Measurements from ENCODE around the gene DTX3.
A peak's percentile ranks its signal among the peaks of the same experiment; 100 is the strongest.

DTX3 gene

DNA sequence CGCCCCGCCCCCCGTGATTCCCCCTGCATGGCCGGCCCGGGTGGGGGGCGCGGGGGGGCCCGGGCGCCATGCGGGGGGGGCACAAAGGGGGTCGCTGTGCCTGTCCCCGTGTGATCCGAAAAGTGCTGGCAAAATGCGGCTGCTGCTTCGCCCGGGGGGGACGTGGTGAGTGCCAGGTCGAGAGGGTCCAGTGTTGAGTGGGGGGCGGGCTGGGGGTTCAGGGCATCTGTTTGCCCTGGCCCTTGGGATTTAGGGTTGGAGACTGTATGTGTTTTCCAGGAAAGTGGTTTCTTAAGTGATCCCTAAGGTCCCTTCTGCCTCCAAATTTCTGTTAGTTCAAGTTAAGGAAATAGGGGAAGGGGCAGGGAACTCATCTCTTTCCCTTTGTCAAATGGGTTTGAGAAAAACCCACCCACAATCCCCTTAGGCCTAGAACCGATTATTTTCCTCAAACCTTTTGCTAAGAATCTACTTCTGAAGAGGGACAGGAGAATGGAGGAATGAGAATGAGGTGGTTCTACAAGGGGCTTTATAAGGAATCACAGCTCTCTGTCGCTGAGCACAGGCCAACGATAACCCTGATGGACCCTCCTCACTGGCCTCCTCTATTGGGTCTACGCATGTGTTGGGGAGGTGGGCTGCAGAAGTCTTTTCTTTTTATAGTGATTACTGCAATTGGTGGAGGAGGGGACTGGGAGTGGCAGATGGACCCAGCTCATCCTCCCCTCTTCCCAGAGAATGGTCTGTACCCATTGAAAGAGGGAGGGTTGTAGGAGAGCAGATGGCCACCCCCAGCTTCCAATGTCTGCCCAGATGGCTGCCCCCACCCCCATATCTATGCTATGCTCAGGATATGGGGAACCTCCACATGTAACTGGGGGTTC, 7.4 kb downstream of the DTX3 start:
- no peak for DNase-seq (ENCODE audit: low read depth)
- no peak overlapping the region for H3K4me3 ChIP-seq (ENCODE audit: low read depth, low read length)
- TF ChIP-seq, protein P1, sequence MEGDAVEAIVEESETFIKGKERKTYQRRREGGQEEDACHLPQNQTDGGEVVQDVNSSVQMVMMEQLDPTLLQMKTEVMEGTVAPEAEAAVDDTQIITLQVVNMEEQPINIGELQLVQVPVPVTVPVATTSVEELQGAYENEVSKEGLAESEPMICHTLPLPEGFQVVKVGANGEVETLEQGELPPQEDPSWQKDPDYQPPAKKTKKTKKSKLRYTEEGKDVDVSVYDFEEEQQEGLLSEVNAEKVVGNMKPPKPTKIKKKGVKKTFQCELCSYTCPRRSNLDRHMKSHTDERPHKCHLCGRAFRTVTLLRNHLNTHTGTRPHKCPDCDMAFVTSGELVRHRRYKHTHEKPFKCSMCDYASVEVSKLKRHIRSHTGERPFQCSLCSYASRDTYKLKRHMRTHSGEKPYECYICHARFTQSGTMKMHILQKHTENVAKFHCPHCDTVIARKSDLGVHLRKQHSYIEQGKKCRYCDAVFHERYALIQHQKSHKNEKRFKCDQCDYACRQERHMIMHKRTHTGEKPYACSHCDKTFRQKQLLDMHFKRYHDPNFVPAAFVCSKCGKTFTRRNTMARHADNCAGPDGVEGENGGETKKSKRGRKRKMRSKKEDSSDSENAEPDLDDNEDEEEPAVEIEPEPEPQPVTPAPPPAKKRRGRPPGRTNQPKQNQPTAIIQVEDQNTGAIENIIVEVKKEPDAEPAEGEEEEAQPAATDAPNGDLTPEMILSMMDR (IDR thresholded peaks at IDR 0.05; ENCODE audit: insufficient read depth, low read depth, low read length, missing control alignments), result no peak

DNA sequence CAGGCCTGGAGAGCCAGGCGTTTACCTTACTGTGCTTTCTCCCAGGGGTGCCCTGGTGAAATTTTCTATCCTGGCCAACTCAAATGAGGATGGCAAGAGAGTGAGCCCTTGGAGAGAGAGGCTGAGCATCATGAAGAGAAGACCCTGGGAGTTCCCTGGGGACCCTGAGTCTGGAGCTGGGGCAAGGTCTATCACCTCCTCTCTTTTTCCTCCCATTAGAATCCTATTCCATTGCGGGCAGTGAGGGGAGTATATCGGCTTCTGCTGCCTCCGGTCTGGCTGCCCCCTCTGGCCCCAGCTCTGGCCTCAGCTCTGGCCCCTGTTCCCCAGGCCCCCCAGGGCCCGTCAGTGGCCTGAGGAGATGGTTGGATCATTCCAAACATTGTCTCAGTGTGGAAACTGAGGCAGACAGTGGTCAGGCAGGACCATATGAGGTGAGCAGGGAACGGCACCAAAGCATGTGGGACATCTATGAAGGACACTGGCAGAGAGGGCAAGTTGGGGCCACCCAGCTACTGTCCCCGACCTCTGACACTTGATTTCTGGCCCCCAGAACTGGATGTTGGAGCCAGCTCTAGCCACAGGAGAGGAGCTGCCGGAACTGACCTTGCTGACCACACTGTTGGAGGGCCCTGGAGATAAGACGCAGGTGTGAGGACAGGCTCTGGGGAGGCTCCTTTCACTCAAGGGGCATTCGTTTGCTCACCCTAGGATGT, 8.2 kb downstream of the DTX3 start:
- TF ChIP-seq, protein P1 (IDR thresholded peaks at IDR 0.05; ENCODE audit: insufficient read depth, low read depth, low read length, missing control alignments), result no peak
- H3K4me3 ChIP-seq (ENCODE audit: low read depth, low read length), result no peak overlapping the region
- no peak for DNase-seq (ENCODE audit: low read depth)

DNA sequence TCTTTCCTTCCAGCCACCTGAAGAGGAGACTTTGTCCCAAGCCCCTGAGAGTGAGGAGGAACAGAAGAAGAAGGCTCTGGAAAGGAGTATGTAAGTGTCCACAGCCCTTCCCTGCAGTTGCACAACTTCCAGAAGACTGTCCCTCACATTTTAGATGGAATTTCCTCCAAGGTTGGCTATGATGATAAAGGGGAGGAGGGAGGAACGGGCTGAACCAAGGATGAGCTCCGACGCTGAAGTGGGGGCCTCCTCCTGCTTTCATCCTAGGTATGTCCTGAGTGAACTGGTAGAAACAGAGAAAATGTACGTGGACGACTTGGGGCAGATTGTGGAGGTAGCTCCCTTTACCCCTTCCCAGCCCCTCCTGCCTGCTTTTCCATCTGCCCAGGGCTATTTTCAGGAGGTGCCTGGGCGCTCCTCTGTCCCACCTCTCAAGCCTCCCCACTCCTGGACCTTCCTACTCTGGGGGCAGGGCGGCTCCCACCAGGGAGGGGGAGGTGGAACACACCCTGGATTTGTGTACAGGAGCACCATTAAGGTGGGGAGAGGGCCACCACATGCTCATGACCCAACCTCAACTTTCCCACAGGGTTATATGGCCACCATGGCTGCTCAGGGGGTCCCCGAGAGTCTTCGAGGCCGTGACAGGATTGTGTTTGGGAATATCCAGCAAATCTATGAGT, 8.9 kb downstream of the DTX3 start:
- DNase-seq (ENCODE audit: low read depth), result no peak
- TF ChIP-seq, protein P1 (IDR thresholded peaks at IDR 0.05; ENCODE audit: insufficient read depth, low read depth, low read length, missing control alignments), result no peak
- no peak overlapping the region for H3K4me3 ChIP-seq (ENCODE audit: low read depth, low read length)

DNA sequence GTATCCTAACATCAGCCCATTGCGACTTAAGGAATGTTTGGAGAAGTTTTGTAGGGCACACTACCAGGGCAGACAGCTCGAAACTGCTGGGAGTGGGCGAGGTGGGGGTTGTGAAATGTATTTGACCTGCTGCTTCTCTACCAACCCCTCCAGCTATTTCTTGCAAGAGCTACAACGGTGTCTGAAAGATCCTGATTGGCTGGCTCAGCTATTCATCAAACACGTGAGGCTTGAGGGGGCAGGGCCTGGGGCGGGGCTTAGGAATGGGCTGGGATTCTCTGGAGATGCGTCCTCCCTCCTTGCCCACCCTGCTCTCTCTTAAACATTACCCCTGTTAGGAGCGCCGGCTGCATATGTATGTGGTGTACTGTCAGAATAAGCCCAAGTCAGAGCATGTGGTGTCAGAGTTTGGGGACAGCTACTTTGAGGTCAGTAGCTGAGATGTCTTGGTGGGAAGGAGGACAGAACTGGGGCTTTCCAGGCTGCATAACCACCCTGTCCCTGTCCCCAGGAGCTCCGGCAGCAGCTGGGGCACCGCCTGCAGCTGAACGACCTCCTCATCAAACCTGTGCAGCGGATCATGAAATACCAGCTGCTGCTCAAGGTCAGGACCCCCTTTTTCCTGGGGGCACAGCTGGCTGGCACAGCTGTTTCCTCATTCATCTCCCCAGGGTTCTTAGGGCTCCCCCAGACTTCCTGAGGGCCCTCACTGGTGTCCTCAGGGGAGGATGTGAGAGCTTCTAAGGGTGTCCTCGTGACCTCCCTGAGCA, 9.7 kb downstream of the DTX3 start:
- peak overlapping the region; percentile 18 for H3K4me3 ChIP-seq (ENCODE audit: low read depth, low read length)
- TF ChIP-seq, protein P1 (IDR thresholded peaks at IDR 0.05; ENCODE audit: insufficient read depth, low read depth, low read length, missing control alignments), result no peak
- peak; percentile 80 for DNase-seq (ENCODE audit: low read depth)

DNA sequence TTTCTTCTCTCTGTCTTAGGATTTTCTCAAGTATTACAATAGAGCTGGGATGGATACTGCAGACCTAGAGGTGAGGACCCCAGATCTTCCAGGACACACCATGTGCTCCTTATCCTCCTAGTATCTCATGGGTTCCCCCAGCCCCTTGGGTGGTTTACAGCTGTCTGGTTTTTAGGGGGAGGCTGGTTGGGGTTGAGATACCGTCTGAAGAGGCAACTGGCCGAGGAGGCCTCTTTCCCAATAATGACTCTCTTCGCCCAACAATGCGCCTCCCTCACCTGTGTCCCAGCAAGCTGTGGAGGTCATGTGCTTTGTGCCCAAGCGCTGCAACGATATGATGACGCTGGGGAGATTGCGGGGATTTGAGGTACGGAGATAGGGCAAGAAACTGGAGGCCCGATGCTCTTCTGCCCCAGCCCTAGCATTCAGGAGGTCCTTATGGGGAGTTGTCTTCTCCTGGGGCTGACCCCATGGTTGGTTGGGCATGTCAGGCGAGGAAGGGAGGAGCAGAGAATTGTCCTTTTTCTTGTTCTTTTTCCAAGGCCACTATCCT, 10.4 kb downstream of the DTX3 start:
- TF ChIP-seq, protein P1 (IDR thresholded peaks at IDR 0.05; ENCODE audit: insufficient read depth, low read depth, low read length, missing control alignments), result no peak
- DNase-seq (ENCODE audit: low read depth), result no peak

DNA sequence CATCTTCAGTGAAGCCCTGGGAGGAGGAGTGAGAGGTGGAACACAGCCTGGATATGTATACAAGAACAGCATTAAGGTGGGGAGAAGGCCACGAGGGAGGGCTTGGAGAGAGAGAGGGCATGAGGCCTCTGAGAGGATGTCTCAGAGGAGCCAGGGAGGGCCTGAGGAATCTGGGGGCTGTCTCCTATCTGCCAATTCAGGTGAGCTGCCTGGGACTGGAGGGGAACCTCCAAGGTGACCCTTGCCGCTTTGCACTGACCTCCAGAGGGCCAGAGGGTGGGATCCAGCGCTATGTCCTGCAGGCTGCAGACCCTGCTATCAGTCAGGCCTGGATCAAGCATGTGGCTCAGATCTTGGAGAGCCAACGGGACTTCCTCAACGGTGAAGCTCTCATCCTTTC, 11.0 kb downstream of the DTX3 start:
- no peak overlapping the region for H3K4me3 ChIP-seq (ENCODE audit: low read depth, low read length)
- TF ChIP-seq, protein P1 (IDR thresholded peaks at IDR 0.05; ENCODE audit: insufficient read depth, low read depth, low read length, missing control alignments), result no peak
- no peak for DNase-seq (ENCODE audit: low read depth)

More for the DNA sequence above, 10.4 kb downstream of the DTX3 start:
- H3K4me3 ChIP-seq (ENCODE audit: low read depth, low read length), result no peak overlapping the region

Data from GM12865 (cell line).